Amniotic stem cell (primary cell): ENCODE results near the gene KANSL1L.
"Not testable (repeated sequence)": the region's sequence is repeated elsewhere in the genome, so short reads cannot be mapped to it uniquely, and the experiment has no call there.

Experiments
- DNase-seq: peaks from one replicate; lab custom pipeline; 2025; lab: John Stamatoyannopoulos, UW

Gene KANSL1L

DNA sequence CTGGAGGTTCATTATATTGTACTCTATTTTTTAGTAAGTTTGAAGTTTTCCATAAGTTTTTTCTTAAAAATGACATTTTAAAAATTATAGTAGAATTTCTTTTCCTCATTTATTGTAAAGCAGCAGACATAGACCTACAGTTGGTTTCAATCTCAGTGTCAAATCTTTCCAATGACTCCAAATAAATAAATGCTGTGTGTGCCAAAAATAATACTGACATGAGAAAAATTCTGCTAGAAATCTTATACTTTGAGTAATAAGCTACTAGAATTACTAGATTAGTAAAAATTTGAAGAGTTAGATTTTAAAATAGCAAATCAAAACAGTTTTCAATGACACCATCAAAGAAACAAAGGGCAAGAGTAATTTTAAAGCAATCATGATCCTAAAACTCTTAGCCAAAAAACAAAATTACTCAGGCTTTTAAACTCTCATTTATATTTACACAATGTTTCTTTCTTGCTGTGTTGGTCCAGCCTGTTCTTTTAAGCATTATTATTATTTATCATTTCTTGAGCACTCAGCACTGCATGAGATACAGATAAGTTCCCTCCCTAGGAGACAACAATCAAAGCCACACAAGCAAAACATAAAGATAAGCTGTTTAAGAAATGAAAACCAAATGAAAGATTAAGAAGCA is 8.3 kb upstream of the KANSL1L start:
- DNase-seq = no peak

DNA sequence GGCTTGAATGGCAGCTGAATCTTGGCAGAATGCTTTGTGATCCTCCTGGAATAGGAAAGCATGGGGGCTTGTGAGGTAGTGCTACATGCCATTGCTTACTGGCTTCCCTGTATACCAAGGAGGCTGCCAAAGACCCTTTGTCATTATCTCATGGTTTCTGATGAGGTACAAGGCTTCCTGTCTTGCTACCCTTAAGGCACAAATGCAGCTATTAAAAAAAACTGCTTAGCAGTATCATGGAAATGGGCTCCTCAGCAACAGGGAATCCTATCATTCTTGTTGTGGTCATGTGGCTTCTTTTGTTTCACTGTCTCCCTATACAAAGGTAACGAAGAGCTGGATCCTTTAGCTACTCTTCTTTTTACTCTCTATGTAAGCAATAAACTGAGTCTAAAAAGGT is 6.6 kb upstream of the KANSL1L start:
- no peak for DNase-seq

- DNase-seq = not testable (repeated sequence)
These were observed 5.9 kb upstream of the KANSL1L start for GRCh38 chr2:210177115-210177514.

DNA sequence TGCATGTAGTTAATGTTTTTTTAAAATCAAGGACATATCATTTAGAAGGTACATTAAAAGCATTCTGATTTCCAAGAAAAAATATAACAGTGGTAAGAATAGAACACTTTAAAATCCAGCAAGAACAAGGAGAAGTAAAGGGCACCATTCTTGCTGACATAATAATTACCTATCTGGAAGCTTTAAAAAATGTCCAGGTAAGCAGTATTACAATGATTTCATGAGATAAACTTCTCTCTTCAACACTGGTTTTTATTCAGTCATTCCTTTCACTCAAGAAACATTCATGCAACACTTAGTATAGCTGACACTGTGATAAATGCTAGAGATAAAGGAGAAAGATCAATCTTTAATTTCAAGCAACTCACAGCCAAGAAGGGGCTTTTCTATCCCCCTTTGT is 2.9 kb upstream of the KANSL1L start:
- DNase-seq = no peak

DNA sequence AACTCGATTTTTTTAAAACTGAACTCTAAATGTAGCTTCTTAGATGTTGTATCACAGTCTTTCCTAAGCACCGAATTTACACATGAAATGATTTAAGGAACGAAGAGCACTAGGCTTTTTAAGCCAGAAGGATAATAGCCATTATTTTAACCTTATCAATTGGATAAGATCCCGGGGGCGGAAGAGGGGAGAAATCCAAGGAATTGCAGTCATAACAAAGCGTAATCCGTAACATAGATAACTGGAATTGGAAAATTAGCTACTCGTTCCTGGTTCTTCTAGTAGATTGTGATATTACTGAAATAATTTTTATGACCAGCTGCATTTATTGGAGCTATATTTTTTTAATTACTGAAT is 988 bp upstream of the KANSL1L start:
- no peak for DNase-seq

DNA sequence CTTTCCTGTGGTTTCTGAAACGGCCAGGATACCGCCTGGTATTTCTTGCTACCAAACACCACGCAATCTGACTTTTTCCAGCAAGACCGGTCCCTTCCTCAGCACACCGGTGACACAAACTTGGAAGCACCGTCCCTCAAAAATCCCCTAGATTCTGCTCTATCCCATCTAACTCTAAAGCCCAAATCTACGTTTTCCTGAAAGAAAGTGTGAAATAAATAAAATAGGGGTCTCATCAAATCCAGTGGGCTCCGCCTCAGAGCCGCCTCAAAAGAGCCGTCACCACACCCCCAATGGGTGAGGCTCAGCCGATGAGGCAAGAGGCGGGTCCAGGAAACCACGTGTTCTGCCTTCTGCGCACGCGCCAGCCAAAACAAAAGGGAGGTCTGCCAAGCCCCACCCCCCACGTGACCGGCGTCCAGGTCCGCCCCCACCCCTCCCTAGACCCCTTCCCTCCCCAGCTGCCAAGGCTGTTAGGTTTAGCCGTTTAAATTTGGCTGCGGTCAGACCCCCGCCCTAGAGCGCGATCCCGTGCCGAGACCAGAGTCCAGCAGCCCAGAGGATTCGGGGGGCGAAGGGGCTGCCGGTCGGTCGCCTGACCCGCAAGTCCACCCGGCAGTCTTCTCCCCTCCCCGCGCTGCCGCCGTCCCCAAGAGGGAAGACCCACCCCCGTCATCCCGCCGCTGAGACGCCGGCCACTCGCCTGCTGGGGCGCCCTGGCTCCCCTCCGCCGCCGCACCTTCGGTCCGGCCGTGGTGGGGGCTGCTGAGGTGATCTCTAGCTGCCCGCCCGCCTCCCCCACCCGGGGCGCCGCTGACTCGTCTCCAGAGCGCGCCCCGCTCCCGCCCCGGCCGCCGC is 534 bp downstream of the KANSL1L start:
- peak; percentile 87 for DNase-seq

- DNase-seq = no peak
These were observed 1.1 kb downstream of the KANSL1L start for GRCh38 chr2:210170196-210170445.

DNA sequence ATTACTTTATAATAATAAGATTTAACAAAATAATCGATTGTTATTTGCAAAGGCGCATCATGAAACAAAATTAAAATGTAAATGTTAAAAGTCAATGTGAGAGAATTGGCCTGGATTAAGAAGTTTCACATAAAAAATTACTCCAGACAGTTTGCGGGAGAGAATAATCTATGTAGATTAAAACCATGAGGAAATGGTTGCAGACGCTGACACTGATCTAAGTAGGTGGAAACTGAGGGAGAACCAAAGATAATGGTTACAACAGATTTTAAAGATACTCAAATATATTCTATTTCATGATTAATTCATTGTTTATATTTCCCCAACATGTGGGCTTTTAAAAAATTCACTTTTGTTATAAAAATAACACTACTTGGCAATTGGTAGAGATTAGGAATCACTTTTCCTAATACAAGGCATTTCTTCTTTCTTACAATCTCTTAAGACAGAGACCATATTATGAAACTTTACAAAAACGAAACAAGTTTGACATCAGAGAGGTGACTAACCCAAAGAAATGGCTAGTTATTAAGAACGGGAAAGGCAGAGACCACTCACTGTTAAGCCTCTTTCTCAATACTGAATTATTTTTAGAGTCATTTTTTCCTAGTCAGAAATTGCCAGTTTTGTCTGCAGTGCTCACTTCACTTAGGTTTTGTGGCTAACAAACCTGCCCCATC is 1.6 kb downstream of the KANSL1L start:
- DNase-seq = peak; percentile 38

DNA sequence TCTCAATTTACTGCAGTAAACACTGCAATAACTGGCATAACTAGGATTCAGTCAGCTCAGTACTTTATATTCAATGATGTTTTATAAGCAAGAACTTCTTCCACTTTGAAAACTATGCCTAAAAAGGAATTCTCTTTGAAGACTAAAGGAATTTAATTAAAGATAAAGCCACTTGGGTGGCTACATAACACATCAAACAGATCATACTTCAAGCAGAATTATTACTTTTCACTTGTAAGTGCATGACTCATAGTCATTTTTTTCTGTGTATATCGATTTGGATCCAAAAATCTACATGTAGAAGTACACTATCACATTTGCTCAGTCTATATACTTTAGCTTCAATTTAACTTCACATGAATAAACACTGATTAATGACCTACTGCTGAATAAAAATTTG is 4.0 kb downstream of the KANSL1L start:
- no peak for DNase-seq

DNA sequence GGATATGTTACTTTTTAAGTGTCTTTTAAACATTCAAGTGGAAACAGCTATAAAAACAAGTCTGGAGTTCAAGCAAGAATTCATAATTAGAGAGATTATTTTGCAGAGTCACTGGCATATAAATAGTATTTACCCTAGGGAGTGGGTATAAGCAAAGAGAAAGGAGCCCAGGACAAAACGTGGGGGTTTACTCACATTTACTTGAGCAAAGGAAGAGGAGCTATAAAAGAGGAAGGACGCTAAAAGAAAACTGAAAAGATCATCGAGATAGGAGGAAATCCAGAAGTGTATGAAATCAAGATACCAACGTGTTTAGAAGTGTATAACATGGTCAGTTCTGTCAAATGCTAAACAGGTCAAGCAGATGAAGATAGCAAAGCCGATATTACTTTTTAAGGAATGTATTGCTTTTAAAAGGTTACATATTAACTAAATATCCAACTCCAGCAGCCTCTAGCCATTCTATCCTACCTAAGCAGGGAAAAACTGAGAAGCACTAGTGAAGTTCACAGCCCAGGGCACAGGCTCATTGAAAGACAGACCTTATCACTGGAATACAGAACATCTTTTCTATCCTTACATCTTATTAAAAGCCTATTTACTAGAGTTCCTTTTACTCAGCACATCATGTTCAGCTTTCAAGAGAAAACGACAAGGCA is 8.6 kb downstream of the KANSL1L start:
- no peak for DNase-seq

- DNase-seq = no peak
These were observed 12.2 kb downstream of the KANSL1L start for GRCh38 chr2:210159059-210159458.

DNA sequence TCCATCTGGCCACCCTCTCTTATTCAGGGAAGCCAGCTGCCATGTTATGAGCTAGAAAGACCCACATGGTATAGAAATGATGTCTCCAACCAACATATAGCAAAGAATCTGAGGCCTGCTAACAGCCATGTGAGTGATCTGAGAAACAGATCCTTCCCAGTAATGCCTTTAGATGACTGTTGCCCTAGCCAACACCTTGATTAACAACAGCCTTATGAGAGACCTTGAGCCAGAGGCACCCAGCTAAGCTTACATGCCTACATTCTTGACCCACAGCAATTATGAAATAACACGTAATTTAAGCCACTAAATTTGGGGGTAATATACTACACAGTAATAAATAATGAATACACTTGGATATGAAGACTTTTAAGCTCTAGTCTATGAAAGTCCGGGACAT is 13.0 kb downstream of the KANSL1L start:
- DNase-seq = no peak

- DNase-seq = no peak
These were observed 13.7 kb downstream of the KANSL1L start for GRCh38 chr2:210157526-210157925.

GRCh38 chr2:210147614-210148013 is 23.6 kb downstream of the KANSL1L start:
- no peak for DNase-seq

DNA sequence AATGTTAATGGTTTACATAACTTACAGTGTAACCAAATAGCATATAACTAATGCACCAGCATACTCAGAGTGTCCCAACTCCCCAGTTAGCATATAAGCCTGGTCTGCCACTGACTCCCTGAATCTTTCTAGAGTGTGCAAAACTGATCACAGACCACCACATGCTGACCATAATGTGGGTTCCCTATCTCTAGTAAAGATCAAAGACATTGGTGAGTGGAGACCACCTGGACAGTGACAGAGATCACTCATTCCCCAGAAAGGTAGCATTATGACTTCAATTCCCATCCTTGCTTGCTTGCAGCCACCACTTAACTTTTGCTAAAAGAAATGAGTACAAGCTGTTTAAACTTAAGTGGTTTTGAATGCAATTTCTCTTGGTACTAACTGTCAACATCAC is 39.0 kb downstream of the KANSL1L start:
- DNase-seq = no peak

DNA sequence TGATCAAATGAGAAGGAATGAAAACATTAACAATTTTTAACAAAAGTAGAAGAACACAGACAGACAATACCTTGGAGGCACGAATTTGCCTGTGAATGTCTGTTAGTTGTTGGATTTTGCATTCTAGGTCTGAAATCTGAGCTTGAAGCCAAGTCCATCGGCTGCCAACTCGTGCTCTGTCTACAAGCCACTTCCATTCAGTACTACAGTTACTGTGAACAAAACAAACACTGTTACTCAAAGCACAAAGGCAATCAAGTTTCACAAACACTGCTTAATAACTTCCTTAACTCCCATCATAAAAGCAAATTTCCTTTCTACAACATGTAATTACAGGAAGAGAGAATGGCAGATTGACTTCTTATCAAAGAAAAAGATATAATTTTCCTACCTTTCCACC is 42.2 kb downstream of the KANSL1L start:
- no peak for DNase-seq

- no peak for DNase-seq
These were observed 57.5 kb downstream of the KANSL1L start for GRCh38 chr2:210113614-210114235.

GRCh38 chr2:210112871-210113270 is 58.3 kb downstream of the KANSL1L start:
- no peak for DNase-seq

DNA sequence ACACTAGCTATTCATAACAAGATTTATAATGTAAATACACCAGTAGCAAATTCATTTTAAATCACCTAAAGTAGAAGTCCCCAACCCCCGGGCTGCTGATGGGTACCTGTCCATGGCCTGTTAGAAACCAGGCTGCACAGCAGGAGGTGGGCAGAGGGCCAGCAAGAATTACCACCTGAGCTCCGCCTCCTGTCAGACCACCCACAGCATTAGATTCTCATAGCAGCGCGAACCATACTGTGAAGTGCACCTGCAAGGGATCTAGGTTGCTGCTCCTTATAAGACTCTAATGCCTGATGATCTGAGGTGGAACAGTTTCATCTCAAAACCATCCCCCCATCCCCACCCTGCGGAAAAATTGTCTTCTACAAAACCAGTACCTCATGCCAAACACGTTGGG is 71.3 kb downstream of the KANSL1L start:
- DNase-seq = no peak

GRCh38 chr2:210094787-210095186 is 76.4 kb downstream of the KANSL1L start:
- no peak for DNase-seq

DNA sequence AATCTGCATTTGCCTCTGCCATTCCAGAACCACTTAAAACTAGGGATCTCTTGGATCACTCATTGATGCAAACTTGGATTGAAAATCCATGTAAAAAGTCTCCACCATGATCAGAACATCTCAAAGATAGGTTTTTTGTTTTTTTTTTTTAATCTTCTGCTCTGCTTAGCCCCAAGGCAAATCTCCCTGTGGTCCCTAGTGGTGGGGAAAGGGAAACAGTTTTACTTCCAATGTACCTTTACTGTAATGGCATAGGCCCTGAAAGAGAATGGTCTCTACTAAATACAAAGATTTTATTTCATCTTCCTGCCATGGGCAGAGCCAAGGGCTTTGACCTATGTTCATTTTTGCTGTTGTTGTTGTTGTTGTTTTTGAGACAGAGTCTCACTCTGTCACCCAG is 78.4 kb downstream of the KANSL1L start:
- no peak for DNase-seq

GRCh38 chr2:210086930-210087329 is 84.3 kb downstream of the KANSL1L start:
- no peak for DNase-seq

DNA sequence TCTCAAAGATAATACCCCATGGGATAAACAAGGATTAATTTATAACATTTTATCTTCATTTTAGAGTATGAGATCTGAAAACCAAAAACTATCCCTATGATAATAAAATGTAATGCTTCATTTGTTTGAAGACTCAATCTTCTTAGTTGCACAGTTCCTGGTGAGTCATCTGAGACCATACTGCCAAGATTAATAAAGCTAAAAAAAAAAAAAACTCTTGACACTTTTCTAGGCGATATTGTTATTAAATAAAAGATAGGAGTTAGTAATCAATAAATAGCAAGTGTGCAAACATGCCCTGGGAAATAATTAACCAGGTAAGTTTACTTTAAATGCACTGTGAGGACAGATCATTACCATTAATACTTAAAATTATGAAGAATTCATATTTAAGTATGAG is 84.9 kb downstream of the KANSL1L start:
- DNase-seq = no peak
